ENCODE data around the gene CCR7.

The CCR7 gene

GRCh38 chr17:40561871-40562611, 3.2 kb downstream of the CCR7 start:
- no peak for TF ChIP-seq CTCF (conservative IDR thresholded peaks at IDR 0.05; ENCODE audit: low read depth)
- DNase-seq (ENCODE audit: low spot score) = no peak
- CTCF ChIA-PET = interaction anchor here (0.6 to 2.5 kb wide), 4 partner anchors 14 to 107 kb away, joined by 3 to 28 read pairs (median 3); no protein-coding TSS in a partner anchor
- H3K27ac ChIP-seq = no peak overlapping the region
- POLR2A ChIA-PET (ENCODE audit: low non-redundant PET) = no interaction called here

- DNase-seq (ENCODE audit: low spot score) = no peak
- H3K27ac ChIP-seq = no peak overlapping the region
- ChIA-PET POLR2A (ENCODE audit: low non-redundant PET) (no interaction called here), CTCF (interaction anchor here (0.6 to 2.5 kb wide), 9 partner anchors 8 to 118 kb away, joined by 3 to 28 read pairs (median 7); partner anchors contain the start of gene IGFBP4)
- TF ChIP-seq CTCF (conservative IDR thresholded peaks at IDR 0.05; ENCODE audit: low read depth) = no peak
These were observed 3.9 kb downstream of the CCR7 start for GRCh38 chr17:40561294-40561870.

- ChIA-PET POLR2A (ENCODE audit: low non-redundant PET) (no interaction called here), CTCF (interaction anchor here (0.5 to 2.5 kb wide), 10 partner anchors 9 to 564 kb away, joined by 3 to 28 read pairs (median 6); partner anchors contain the start of genes IGFBP4 and KRTAP4-12)
- H3K27ac ChIP-seq = peak overlapping the region; percentile 88
- TF ChIP-seq CTCF (conservative IDR thresholded peaks at IDR 0.05; ENCODE audit: low read depth) = peak; percentile 47
- no peak for DNase-seq (ENCODE audit: low spot score)
These were observed 4.5 kb downstream of the CCR7 start for GRCh38 chr17:40560592-40561293.

- peak overlapping the region; percentile 88 for H3K27ac ChIP-seq
- ChIA-PET POLR2A (ENCODE audit: low non-redundant PET) (interaction anchor here (0.6 kb wide), 2 partner anchors 60 to 70 kb away, joined by 3 to 6 read pairs; no protein-coding TSS in a partner anchor), CTCF (interaction anchor here (0.5 to 2.5 kb wide), 23 partner anchors 8 to 202 kb away, joined by 3 to 28 read pairs (median 3); partner anchors contain the start of genes IGFBP4 and TNS4)
- DNase-seq (ENCODE audit: low spot score) = peak; percentile 98
- peak; percentile 95 for TF ChIP-seq CTCF (conservative IDR thresholded peaks at IDR 0.05; ENCODE audit: low read depth)
These were observed 5.2 kb downstream of the CCR7 start for GRCh38 chr17:40559954-40560591.

GRCh38 chr17:40559564-40559916, 5.7 kb downstream of the CCR7 start:
- POLR2A ChIA-PET (ENCODE audit: low non-redundant PET) = interaction anchor here (0.6 kb wide), 2 partner anchors 60 to 70 kb away, joined by 3 to 6 read pairs; no protein-coding TSS in a partner anchor
- peak overlapping the region; percentile 88 for H3K27ac ChIP-seq
- CTCF ChIA-PET = interaction anchor here (0.5 to 2.5 kb wide), 23 partner anchors 8 to 202 kb away, joined by 3 to 28 read pairs (median 3); partner anchors contain the start of genes IGFBP4 and TNS4
- TF ChIP-seq CTCF (conservative IDR thresholded peaks at IDR 0.05; ENCODE audit: low read depth) = no peak
- no peak for DNase-seq (ENCODE audit: low spot score)

Measured in RWPE1 (cell line).